ENCODE measurements around the gene PRKAG2.

PRKAG2 gene

GRCh38 chr7:151781161-151781845, 95.6 kb downstream of the PRKAG2 start:
- Histone ChIP-seq H3K4me3 (ENCODE audit: low read length) (no peak overlapping the region), H3K36me3 (ENCODE audit: control insufficient read depth, low read length) (no peaks in the 10 kb centered on the region), H3K27me3 (ENCODE audit: control insufficient read depth, low read length) (peaks cover 3% of the 10 kb centered on the region; the same call in 1 of the 2 replicates), H4K20me1 (ENCODE audit: control insufficient read depth, insufficient read depth, low read depth, low read length) (no peaks in the 10 kb centered on the region), H3K27ac (ENCODE audit: low read depth, low read length) (no peak overlapping the region), H3K4me1 (ENCODE audit: control insufficient read depth, low read length) (peaks cover 9% of the 10 kb centered on the region), H3K79me2 (ENCODE audit: control insufficient read depth, low read length) (no peaks in the 10 kb centered on the region), H3F3A (ENCODE audit: control insufficient read depth, insufficient read depth) (no peaks in the 10 kb centered on the region), H3K9me2 (replicated peaks; ENCODE audit: control insufficient read depth, low read length) (no peaks in the 10 kb centered on the region), H3K4me2 (ENCODE audit: low read length) (no peak overlapping the region), H3K9me3 (ENCODE audit: control insufficient read depth, insufficient read depth, low read length) (0 out of 2 replicates have a peak, but pooled peaks cover 4% of the 10 kb centered on the region)
- no peak for TF ChIP-seq CTCF (IDR thresholded peaks at IDR 0.05; ENCODE audit: low read depth, low read length, poor library complexity, severe bottlenecking)

- no peaks in the 10 kb centered on the region for H3K79me2 ChIP-seq (ENCODE audit: control insufficient read depth, low read length)
- H3K27me3 ChIP-seq (ENCODE audit: control insufficient read depth, low read length) = peaks cover 3% of the 10 kb centered on the region; the same call in 1 of the 2 replicates
- peaks cover 9% of the 10 kb centered on the region for H3K4me1 ChIP-seq (ENCODE audit: control insufficient read depth, low read length)
- H4K20me1 ChIP-seq (ENCODE audit: control insufficient read depth, insufficient read depth, low read depth, low read length) = no peaks in the 10 kb centered on the region
- H3K9me3 ChIP-seq (ENCODE audit: control insufficient read depth, insufficient read depth, low read length) = 0 out of 2 replicates have a peak, but pooled peaks cover 4% of the 10 kb centered on the region
- H3K27ac ChIP-seq (ENCODE audit: low read depth, low read length) = no peak overlapping the region
- TF ChIP-seq EZH2phosphoT487 (IDR thresholded peaks at IDR 0.05; ENCODE audit: borderline replicate concordance, low read length) (no peak), CTCF (IDR thresholded peaks at IDR 0.05; ENCODE audit: low read depth, low read length, poor library complexity, severe bottlenecking) (no peak)
- no peak overlapping the region for H3K4me2 ChIP-seq (ENCODE audit: low read length)
- no peaks in the 10 kb centered on the region for H3F3A ChIP-seq (ENCODE audit: control insufficient read depth, insufficient read depth)
- H3K9me2 ChIP-seq (replicated peaks; ENCODE audit: control insufficient read depth, low read length) = no peaks in the 10 kb centered on the region
- H3K36me3 ChIP-seq (ENCODE audit: control insufficient read depth, low read length) = no peaks in the 10 kb centered on the region
- H3K4me3 ChIP-seq (ENCODE audit: low read length) = no peak overlapping the region
These were observed 96.3 kb downstream of the PRKAG2 start for GRCh38 chr7:151780631-151781030.

GRCh38 chr7:151779678-151780077, 97.2 kb downstream of the PRKAG2 start:
- Histone ChIP-seq H3K27me3 (ENCODE audit: control insufficient read depth, low read length) (peaks cover 3% of the 10 kb centered on the region; the same call in 1 of the 2 replicates), H3K9me2 (replicated peaks; ENCODE audit: control insufficient read depth, low read length) (no peaks in the 10 kb centered on the region), H3K79me2 (ENCODE audit: control insufficient read depth, low read length) (no peaks in the 10 kb centered on the region), H3K4me2 (ENCODE audit: low read length) (no peak overlapping the region), H4K20me1 (ENCODE audit: control insufficient read depth, insufficient read depth, low read depth, low read length) (no peaks in the 10 kb centered on the region), H3K4me3 (ENCODE audit: low read length) (no peak overlapping the region), H3K4me1 (ENCODE audit: control insufficient read depth, low read length) (peaks cover 9% of the 10 kb centered on the region), H3K36me3 (ENCODE audit: control insufficient read depth, low read length) (no peaks in the 10 kb centered on the region), H3K27ac (ENCODE audit: low read depth, low read length) (no peak overlapping the region), H3K9me3 (ENCODE audit: control insufficient read depth, insufficient read depth, low read length) (0 out of 2 replicates have a peak, but pooled peaks cover 4% of the 10 kb centered on the region), H3F3A (ENCODE audit: control insufficient read depth, insufficient read depth) (no peaks in the 10 kb centered on the region)
- no peak for TF ChIP-seq EZH2phosphoT487 (IDR thresholded peaks at IDR 0.05; ENCODE audit: borderline replicate concordance, low read length)
- no peak for TF ChIP-seq CTCF (IDR thresholded peaks at IDR 0.05; ENCODE audit: low read depth, low read length, poor library complexity, severe bottlenecking)

All from DOHH2 (cell line).